Suprapubic skin (tissue), 4 donors: ENCODE data around the gene ANO4.

Source experiments
- POLR2A ChIP-seq, 2 donors: fragments of 450-650 bp; IDR thresholded peaks; one replicate each; pipeline ENCODE4 v1.6.1; 2017; ENCODE audit warnings: antibody characterized with exemption in 2 of 2, mild to moderate bottlenecking in 2 of 2, moderate library complexity in 2 of 2
- POLR2AphosphoS5 ChIP-seq, 3 donors: sonication (generic); formaldehyde crosslinking; IDR thresholded peaks; one replicate each; pipeline ENCODE4 v1.6.1; 2017; ENCODE audit warnings: antibody characterized with exemption in 3 of 3
- TF ChIP-seq, protein P1 (sequence below), 2 donors: fragments of 200-600 bp in 1 of 2; fragments of 450-650 bp in 1 of 2; sonication (generic) in 1 of 2; IDR thresholded peaks; one replicate each; pipeline ENCODE4 v1.5.1; 2016 to 2019; ENCODE audit warnings: antibody characterized with exemption in 2 of 2, mild to moderate bottlenecking in 1 of 2, moderate library complexity in 1 of 2

DNA sequence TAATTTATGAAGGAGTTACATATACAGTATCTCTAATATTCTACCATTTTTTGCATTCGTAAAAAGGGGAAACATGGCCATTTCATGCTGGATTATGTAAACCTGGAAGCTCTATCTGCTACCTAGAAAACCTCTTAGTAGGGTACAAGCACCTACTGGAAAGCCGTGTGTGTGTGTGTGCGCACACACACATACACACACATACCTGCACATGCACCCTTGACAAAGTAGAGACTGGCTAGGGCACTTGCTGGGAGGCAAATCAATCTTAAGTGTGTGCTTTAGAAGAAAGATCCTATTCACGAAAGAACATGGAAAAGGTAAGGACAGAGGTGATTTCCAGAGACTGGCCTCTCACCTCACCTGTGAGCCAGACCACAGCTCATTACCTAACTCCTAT is 224.6 kb downstream of the ANO4 start:
- TF ChIP-seq, protein P1, sequence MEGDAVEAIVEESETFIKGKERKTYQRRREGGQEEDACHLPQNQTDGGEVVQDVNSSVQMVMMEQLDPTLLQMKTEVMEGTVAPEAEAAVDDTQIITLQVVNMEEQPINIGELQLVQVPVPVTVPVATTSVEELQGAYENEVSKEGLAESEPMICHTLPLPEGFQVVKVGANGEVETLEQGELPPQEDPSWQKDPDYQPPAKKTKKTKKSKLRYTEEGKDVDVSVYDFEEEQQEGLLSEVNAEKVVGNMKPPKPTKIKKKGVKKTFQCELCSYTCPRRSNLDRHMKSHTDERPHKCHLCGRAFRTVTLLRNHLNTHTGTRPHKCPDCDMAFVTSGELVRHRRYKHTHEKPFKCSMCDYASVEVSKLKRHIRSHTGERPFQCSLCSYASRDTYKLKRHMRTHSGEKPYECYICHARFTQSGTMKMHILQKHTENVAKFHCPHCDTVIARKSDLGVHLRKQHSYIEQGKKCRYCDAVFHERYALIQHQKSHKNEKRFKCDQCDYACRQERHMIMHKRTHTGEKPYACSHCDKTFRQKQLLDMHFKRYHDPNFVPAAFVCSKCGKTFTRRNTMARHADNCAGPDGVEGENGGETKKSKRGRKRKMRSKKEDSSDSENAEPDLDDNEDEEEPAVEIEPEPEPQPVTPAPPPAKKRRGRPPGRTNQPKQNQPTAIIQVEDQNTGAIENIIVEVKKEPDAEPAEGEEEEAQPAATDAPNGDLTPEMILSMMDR (IDR thresholded peaks at IDR 0.05): no peak
- TF ChIP-seq POLR2AphosphoS5 (IDR thresholded peaks at IDR 0.05) (no peak), POLR2A (IDR thresholded peaks at IDR 0.05) (no peak)
